CD4-positive, alpha-beta T cell treated with Interleukin-17A for 1 hour (primary cell): ENCODE measurements around the gene MRPL51.
A peak's percentile ranks its signal among the peaks of the same experiment; 100 is the strongest.
"Not testable (repeated sequence)": the region's sequence is repeated elsewhere in the genome, so short reads cannot be mapped to it uniquely, and the experiment has no call there.

Experiments used
- DNase-seq: peaks from one replicate; pipeline ENCODE4 v3.0.0-alpha.2; 2020

Gene MRPL51

DNA sequence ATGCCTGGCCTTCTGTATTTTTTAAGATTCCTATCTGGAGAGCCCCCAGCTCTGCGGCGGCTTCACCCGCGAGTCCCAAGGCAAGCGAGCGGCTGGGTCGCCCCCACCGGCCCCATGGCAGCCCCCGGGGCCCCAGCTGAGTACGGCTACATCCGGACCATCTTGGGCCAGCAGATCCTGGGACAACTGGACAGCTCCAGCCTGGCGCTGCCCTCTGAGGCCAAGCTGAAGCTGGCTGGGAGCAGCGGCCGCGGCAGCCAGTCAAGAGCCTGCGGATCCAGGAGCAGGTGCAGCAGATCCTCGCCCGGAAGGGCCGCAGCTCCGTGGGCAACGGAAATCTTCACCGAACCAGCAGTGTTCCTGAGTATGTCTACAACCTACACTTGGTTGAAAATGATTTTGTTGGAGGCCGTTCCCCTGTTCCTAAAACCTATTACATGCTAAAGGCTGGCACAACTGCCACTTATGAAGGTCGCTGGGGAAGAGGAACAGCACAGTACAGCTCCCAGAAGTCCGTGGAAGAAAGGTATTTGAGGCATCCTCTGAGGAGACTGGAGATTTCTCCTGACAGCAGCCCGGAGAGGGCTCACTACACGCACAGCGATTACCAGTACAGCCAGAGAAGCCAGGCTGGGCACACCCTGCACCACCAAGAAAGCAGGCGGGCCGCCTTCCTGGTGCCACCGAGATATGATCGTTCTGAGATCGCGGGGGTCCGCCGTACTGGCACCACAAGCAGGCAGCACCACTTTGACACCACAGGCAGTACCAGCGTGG, 15.3 kb downstream of the MRPL51 start:
- not testable (repeated sequence) for DNase-seq

DNA sequence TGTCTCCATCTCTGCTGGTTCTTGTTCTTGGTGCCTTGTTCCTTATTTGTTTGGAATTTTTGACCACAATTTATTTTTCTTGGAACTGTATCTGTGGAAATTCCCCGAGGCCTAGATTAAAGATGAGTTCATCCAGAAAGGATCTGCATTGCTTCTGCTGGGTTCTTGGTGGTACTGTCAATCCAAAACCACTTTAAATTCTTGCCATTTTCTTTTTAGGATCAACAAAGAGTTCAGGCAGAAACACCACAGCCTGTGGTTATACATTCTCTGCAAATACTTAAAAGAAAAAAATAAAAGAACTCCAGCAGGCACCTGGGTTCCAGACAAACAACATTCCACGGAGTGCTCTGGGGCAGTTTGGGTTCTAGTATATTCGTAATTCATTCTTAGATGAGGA, 16.6 kb downstream of the MRPL51 start:
- DNase-seq: no peak

DNA sequence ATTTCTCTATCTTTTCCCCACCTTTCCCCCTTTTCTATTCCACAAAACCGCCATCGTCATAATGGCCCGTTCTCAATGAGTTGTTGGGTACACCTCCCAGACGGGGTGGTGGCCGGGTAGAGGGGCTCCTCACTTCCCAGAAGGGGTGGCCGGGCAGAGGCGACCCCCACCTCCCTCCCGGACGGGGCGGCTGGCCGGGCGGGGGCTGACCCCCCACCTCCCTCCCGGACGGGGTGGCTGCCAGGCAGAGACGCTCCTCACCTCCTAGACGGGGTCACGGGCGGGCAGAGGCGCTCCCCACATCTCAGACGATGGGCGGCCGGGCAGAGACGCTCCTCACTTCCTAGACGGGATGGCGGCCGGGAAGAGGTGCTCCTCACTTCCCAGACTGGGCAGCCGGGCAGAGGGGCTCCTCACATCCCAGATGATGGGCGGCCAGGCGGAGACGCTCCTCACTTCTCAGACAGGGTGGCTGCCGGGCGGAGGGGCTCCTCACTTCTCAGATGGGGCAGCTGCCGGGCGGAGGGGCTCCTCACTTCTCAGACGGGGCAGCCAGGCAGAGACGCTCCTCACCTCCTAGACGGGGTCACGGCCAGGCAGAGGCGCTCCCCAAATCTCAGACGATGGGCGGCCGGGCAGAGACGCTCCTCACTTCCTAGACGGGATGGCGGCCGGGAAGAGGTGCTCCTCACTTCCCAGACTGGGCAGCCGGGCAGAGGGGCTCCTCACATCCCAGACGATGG, 17.7 kb downstream of the MRPL51 start:
- not testable (repeated sequence) for DNase-seq

DNA sequence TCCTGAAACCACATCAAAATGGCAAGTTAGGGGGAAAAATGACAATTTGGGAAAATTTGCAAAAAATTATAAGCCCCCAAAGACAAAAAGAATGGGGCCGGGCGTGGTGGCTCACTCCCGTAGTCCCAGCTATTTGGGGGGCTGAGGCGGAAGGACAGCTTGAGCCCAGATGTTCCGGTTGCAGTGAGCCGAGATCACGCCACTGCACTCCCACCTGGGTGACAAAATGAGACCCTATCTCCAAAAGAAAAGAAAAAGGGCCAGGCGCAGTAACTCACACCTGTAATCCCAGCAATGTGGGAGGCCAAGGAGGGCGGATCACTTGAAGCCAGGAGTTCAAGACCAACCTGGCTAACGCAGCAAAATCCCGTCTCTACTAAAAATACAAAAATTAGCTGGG, 20.6 kb downstream of the MRPL51 start:
- DNase-seq: no peak

DNA sequence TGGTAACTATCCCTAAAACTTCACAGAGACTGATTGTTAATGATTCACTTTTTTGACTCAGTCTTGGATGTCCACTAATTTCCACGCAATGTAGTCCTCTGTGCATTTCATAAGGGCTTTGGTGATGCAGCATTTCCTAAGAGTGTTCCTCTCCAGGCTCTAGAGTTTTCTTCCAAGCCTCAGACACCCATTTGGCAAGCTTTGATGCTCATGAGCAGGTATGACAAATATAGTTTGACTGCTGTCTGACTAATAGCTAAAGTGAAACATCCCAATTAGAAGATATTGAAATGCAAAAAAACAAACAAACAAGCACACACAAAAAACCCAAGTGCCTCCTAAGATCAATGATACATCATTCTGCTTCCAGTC, 21.1 kb downstream of the MRPL51 start:
- no peak for DNase-seq

DNA sequence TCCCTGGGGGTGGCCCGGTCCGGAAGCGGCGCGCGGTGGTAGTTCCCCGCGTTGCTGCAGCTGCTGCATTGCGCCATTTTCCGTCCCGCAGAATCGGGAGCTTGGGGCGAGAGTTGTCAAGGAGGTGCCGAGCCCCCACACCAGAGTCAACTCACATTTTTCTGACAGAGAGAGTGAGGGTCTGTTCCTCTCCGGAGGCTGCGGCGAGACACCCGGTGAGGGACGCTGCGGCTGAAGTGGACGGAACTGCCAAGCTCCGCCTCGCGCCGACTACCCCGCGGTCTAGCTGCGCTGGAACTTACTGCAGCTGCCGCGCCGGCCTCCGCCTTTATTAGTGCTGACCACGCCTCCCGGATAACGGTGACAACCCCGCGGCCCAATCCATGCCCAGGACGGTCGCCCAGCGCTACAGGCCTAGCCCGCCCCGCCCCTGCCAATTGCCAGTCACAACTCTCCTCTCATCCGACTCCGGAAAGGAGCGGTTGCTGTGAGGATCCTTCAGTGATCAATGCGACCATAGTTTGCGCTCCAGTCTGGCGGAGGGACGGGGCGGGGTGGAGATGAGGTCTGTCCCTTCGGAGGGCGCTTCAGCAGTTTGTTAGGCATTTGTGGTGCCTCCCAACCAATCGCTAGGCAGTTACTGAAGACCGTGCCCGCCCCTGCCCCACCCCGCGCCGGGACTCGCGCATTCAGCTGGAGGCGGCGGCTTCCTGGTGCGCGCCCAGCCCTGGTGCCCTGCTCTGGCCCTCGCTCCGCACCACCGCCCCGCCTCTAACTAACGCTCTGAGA, 22.5 kb downstream of the MRPL51 start, which contains the start of gene VAMP1:
VAMP1 (minus strand) TSS at position 303 of the 789 bp plus-strand sequence; CDS start at position 157, 146 bp downstream.
- peak; percentile 97 for DNase-seq

DNA sequence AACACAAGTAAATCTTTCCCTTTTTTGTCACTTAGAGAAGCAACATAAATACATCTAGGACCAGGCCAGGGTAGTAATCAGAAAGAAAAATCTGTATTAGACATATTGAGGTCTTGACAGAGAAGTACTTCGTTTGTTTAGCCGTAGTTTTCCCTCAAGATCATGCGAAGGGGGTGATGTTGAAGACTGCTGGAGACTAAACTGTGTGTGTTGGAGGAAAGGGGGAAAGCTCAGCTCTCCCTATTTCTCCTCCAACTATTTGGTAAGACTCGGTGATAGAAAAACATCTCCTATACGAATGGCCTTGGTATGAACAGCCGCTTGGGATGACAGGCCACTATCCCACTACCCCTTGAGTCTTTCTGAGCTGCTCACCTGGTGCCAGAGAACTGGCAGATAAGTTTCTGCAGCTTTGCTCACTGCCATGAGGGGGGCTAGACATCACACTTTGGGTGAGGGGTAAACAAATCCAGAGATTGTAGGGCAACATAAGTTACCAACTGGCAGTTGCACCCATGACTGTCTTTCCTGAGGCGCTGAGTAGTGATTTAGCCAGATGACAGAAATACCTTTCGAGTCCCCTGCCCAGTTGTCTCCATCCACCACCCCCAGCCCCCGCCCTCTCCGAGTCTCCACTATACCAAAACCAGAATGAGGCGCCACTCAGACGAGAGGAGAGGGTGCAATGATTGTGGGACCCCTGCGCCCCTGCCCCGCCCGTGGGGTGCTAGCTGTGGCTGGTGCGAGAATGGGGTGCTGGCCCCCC, 23.3 kb downstream of the MRPL51 start:
- DNase-seq: no peak

DNA sequence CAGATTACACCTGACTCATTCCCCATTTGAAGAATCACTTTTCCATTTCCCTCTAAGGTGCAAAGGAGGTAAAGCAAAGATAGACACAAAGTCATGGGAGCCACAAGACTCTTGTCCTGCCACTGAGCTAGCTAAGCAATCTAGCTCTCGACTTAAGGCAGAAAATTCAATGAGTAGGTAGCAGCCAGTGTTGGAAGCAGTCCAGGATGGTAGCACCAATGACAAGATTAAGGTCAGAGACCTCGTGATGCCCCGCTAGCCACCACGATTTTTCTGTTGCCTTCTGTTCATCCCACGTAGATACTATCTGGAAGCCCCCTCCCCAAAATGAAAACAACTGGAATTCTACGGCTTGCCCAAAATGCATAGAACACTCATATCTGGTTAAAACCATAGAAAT, 24.0 kb downstream of the MRPL51 start:
- no peak for DNase-seq

DNA sequence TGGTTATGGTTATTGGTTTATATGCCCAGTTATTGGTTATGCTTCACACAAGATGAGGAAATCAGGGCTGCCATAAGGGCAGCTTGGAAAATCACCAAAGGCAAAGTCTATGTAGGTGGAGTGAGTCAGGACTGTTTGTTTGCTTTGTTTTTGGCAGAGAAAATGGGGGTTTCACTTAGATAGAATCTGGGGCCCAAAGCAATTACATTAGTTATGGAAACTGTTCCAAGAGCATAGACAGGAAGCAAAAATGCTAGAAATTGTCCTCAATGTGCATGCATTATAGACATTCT, 24.8 kb downstream of the MRPL51 start:
- DNase-seq: no peak

DNA sequence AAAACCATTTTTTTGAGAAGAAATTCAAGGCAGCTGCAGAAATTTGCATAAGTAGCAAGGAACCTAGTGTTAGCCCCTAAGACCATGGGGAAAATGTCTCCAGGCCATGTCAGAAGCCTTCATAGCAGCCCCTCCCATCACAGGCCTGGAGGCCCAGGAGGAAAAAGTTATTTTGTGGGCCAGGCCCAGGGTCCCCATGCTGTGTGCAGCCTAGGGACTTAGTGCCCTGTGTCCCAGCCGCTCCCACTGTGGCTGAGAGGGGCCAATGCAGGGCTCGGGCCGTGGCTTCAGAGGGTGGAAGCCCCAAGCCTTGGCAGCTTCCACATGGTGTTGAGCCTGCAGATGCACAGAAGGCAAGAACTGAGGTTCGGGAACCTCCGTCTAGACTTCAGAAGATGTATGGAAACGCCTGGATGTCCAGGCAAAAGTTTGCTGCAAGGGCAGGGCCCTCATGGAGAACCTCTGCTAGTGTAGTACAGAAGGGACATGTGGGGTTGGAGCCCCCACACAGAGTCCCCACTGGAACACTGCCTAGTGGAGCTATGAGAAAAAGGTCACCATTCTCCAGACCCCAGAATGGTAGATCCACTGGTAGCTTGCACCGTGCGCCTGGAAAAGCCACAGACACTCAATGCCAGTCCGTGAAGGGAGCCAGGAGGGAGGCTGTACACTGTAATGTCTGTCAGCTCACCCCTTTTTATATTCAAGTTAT, 25.3 kb downstream of the MRPL51 start:
- not testable (repeated sequence) for DNase-seq

DNA sequence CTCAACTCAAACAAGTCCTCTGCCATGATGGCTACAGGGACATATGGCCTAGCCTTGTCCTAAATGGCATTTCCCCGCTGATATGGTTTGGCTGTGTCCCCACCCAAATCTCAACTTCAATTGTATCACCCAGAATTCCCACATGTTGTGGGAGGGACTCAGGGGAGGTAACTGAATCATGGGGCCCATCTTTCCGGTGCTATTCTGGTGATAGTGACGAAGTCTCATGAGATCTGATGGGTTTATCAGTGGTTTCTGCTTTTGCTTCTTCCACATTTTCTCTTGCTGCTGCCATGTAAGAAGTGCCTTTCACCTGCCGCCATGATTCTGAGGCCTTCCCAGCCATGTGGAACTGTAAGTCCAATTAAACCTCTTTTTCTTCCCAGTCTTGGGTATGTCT, 26.3 kb downstream of the MRPL51 start:
- DNase-seq: not testable (repeated sequence)

DNA sequence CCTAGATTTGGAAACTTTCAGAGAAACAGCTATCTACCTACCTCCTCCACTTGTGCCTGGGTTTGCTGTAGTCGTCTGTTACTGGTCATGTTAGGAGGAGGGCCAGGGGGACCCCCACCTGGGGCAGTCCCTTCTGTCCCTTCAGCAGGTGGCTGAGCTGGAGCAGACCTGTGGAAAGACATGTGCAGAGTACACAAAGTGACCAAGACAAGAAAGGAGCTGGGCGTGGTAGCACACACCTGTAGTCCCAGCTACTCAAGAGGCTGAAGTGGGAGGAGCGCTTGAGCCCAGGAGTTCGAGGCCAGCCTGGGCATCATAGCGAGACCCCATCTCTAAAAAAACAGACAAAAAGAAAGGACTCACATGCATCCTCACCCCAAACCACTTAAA, 26.9 kb downstream of the MRPL51 start:
- no peak for DNase-seq

DNA sequence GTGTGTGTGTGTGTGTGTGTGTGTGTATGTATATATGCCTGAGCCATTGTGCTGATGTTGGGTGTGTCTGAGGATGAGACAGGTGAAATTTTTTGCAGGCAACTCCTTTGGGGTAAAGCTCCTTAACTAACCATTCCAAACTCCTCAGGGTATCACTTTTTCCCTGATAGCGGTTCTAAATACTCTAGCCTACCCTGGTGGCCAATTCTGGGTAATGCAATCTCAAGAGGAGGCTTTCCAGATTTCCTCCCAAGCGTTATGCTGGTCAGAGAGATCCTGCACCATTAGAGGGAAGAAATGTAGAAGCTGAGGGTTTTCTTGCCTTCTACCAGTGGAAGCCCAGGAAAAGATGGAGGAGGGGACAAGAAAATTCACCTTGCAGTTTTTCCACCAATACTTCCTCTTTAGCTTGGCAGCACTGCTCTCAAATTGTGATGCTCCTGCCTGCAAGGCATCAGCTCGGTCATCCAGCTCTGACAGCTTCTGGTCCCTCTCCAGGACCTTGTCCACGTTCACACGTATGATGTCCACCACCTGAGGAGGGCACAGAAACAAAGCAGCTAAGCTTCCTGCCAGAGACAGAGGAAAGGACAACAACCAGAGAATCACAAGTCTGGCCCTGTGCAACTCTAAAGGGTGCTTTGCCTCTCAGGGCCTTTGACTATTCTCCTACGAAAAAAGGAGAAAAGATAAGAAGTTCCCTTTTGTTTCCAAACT, 27.4 kb downstream of the MRPL51 start:
- peak; percentile 73 for DNase-seq

DNA sequence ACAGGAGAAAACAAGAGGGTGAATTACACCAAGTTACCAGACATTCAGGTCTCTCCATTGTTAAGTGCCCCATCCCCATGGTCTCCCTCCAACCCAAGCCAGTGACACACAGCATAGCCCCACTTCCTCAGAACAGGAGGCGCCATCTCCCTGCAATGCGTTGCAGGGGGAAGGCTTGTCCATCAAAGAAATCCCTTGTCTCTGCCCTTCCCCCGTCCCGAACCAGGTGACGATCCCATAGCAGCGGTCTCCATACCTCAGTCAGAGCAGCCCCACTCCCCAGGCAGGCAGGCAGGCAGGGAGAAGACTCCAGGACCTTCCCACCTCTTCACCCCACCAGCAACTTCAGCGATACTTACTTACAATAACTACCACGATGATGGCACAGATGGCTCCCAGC, 28.5 kb downstream of the MRPL51 start:
- DNase-seq: no peak

DNA sequence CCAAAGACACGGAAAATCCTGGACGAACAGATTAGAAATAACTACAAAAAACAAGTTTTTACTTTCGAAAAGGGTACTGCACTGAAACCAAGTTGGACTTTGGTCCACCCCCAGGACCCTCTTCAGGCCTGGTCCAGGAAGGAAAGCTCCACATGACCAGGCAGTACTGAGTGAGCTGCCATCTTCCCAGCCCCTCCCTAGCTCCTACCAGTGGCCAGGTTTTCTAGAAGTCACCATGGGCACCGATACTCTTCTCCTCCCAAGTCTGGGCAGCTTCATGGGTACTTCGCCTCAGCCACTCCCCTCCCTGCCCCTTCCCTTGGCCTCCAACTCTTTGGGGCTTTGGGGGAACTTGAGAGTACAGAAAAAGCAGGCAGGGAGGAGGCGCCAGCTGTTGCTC, 29.2 kb downstream of the MRPL51 start:
- no peak for DNase-seq

DNA sequence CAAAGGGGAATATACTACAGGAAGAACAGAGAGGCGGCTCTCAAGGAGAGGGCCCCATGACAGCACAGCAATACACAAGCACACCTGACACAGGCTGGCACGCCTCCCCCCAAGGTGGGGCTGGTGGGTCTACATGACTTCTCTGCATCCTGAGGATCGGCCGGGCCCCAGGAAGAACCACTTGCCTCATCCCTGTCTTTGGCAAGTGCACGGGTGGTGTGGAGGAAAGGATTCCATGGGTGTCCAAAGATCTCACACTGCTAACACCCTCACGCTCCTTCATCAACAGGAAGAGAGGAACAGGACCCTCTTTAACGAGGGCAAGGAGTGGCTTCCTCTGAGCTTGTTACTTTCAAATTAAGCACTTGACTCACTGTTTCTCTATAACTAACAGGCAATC, 29.8 kb downstream of the MRPL51 start:
- DNase-seq: peak; percentile 43

DNA sequence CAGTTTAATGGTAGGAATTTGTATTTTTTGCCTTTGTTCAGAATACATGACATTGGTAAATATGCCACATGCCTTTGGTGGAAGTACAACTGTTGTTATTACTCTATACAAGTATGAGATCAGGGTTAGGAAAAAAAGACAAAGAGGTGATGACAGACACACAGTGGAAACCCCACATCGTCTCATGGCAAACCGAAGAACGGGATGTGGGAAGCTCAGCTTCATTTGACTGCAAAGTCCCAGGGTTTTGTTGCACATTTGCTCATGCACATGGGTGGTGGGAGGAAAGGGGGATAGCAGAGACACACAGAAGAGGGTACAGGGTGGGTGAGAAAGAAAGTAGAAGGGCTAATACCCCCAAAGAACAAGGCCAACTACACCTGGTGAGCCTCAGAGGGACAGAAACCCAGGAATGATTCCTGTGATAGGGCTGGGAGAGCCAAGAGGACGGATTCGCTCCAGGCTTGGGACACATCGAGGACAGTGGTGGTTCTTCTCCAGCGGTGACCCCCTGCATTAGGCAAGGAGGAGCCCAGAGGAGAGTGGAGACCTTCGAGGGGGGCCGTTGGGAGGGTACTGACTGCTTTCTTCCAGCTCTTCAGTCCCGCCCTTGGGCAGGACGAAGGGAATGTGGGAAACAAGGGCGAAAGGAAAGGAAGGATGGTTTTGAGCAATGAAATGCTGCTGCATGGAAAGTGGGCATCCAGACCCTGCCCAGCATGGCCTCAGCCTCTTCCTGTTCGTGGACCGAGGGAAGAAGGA, 30.6 kb downstream of the MRPL51 start:
- DNase-seq: no peak

DNA sequence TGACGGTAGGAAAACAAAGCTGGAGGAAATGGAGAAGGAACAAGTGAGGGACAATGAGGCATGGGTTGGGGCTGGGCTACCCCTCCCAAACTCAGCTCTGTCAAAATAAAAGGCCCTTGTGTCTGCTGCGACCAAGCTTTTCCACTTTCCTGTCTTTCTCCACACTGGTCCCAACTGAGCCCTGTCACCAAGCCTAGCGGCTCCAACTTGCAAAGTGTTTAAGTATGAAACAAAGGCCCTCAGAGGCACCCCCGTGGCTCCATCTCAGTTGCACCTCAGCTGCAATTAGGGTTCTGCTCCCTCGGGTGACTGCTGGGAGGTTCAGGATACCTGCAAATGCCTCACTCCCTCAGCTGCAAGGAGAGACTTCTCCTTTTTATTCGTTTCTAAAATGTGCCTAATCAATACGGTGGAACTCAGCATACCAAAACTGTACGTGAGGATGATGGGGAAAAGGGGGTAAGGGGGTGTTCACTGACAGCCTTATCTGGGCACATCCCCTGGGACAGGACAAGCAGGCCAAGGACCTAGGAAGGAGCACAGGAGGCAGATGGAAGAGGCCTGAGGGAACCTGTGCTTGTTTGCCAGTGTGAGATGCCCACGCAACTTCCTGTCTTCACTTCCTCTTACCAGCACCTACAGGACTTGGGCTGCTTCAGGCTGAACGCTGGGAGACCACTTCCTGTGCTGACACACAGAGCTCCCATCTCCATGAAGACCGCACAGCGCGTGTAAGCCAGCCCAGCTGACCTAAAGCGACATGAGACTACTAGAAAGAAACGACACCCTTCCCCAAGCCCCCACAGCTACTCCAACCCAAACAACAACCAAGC, 31.4 kb downstream of the MRPL51 start:
- DNase-seq: peak; percentile 89

DNA sequence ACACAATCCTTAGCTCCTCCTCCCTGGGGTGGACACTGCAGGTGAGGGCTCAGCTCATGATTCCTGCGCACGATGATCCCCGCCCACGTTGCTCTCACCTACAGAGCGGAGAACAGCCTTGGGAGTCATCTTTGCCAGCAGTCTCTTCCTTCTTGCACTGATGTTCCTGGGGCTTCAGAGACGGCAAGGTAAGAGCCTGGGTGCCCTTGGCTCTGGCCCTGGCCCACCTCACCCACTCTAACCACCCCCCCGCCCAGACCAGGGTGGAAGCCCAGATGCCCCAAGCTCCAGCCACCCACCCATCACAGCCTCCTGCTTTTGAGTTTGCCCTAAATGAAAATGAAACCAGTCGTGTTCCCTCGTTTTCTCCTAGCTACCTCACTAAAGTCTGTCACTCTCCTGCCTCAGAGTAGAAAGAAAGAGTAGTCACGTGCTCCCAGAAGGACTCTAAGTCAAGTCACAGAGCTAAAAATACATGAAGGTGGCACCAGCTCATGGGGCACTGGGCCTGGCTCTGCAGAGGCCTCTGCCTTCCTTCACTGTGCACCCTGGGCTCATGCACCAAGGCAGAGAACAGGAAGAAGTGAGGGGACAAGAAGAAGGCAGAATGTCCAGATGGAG, 32.2 kb downstream of the MRPL51 start:
- DNase-seq: peak; percentile 70

DNA sequence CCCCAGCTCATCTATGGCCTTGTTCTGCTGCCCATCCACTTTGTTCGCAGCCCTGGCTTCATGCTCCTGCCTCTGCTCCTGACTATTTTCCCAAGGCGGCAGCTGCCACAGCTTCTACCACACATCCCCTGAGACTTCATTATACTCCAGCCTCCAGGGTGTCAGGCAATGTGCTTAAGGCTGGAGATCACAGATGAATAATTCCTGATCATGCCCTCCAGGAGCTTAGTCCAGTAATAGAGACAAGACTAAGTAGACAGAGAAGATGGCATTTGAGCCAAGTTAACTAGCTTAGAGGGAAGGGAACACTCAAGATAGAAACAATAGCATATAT, 34.1 kb downstream of the MRPL51 start:
- no peak for DNase-seq
